Stomach (tissue), 9 donors: Measurements from ENCODE around the gene FNBP1. TPM values are rescaled to one million over a fixed set of nuclear protein-coding genes. Genes with fewer than 3 reads are reported as not detected.
A peak's percentile ranks its signal among the peaks of the same experiment; 100 is the strongest.
"Not testable (repeated sequence)": the region's sequence is repeated elsewhere in the genome, so short reads cannot be mapped to it uniquely, and the experiment has no call there.

Experiments used
- DNase-seq, 2 donors: peaks; one replicate each; pipeline versions ENCODE4 v3.0.0 to v3.0.0-alpha.2; 2013 to 2019
- H3K27ac ChIP-seq, 5 donors: fragments of 200-600 bp in 4 of 5; sonication (generic) in 4 of 5; one replicate each; pipeline ENCODE4 v1.5.1; 2013 to 2019; ENCODE audit warnings: mild to moderate bottlenecking in 1 of 5, moderate library complexity in 1 of 5
- H3K27me3 ChIP-seq, 3 donors: fragments of 200-600 bp; sonication (generic); one replicate each; pipeline ENCODE4 v1.5.1; 2017 to 2019; ENCODE audit warnings: mixed run types in 1 of 3
- H3K36me3 ChIP-seq, 4 donors: fragments of 200-600 bp; sonication (generic); 1 replicate in 3 of 4; 2 replicates in 1 of 4; pipeline ENCODE4 v1.5.1; 2016 to 2019
- H3K4me1 ChIP-seq, 4 donors: fragments of 200-600 bp; sonication (generic); one replicate each; pipeline ENCODE4 v1.5.1; 2016 to 2019
- H3K4me3 ChIP-seq, 4 donors: fragments of 200-600 bp; sonication (generic) in 3 of 4; one replicate each; pipeline ENCODE4 v1.5.1; 2016 to 2019; ENCODE audit warnings: mild to moderate bottlenecking in 1 of 4
- H3K9me3 ChIP-seq, 4 donors: fragments of 200-600 bp; sonication (generic); one replicate each; pipeline ENCODE4 v1.5.1; 2016 to 2019
- EP300 ChIP-seq: sonication (generic); formaldehyde crosslinking; IDR thresholded peaks from one replicate; pipeline ENCODE4 v1.6.1; 2017; ENCODE audit warnings: antibody characterized with exemption
- POLR2A ChIP-seq, 4 donors: fragments of 450-650 bp; IDR thresholded peaks; one replicate each; pipeline ENCODE4 v1.6.1; 2016; ENCODE audit warnings: antibody characterized with exemption in 4 of 4, control low read depth in 2 of 4, mild to moderate bottlenecking in 1 of 4, moderate library complexity in 1 of 4
- POLR2AphosphoS5 ChIP-seq, 3 donors: sonication (generic); formaldehyde crosslinking; IDR thresholded peaks; one replicate each; pipeline ENCODE4 v1.6.1; 2016; ENCODE audit warnings: antibody characterized with exemption in 3 of 3
- WGBS, 5 donors: extraction: QIAGEN DNeasy Blood & Tissue Kit in 3 of 5; methylation state at CpG; one replicate each; pipeline versions ENCODE4 v1.1.5 to v1.1.7; 2013 to 2018; 5-methylcytosine and 5-hydroxymethylcytosine counted together
- intact Hi-C: fragments of 100-400 bp; cut with DNase I; formaldehyde crosslinking; loops from one replicate; pipeline ENCODE4 v1.15.1; 2023; ENCODE audit warnings: low total_unique reads
- polyA plus RNA-seq, 3 donors: library from polyadenylated mRNA; stranded (reverse); fragments of 200-250 nt; gene quantifications; one replicate each; pipeline ENCODE4 v1.2.3, GENCODE V29; 2013
- total RNA-seq, 5 donors: library from RNA; depleted of rRNA; stranded (reverse); fragments of >200 nt; gene quantifications; one replicate each; pipeline versions ENCODE4 v1.1.0 to v1.2.3, GENCODE V29; 2014 to 2016
- TF ChIP-seq, protein P1 (sequence below), 7 experiments: fragments of 450-650 bp in 4 of 7; fragments of 200-600 bp in 3 of 7; sonication (generic) in 3 of 7; IDR thresholded peaks; one replicate each; pipeline ENCODE4 v1.5.1; 2016 to 2019; ENCODE audit warnings: antibody characterized with exemption in 7 of 7, control low read depth in 2 of 7, mild to moderate bottlenecking in 1 of 7
- donor health status: healthy with polysubstance abuse.
- donor health status: Bipolar disorder and iron deficiency.
- donor health status: healthy.

Gene FNBP1
- total and polyA plus RNA-seq, 8 donors: 9.0 to 129 (median 57.3) TPM

GRCh38 chr9:130008538-130008937 is 34.5 kb downstream of the FNBP1 start:
- Histone ChIP-seq H3K9me3 (no peaks in the 10 kb centered on the region), H3K27me3 (no peaks in the 10 kb centered on the region), H3K4me1 (peaks cover 0 to 48% (median 23%) of the 10 kb centered on the region in 4 donors), H3K4me3 (no peak overlapping the region), H3K27ac (peak overlapping the region in 3 of 5 donors; percentile 28 to 67 (median 60)), H3K36me3 (peaks cover 0 to 6% (median 0%) of the 10 kb centered on the region in 4 donors)
- DNase-seq: no peak
- intact Hi-C loops: no loop called here
- TF ChIP-seq POLR2AphosphoS5 (IDR thresholded peaks at IDR 0.05) (no peak), POLR2A (IDR thresholded peaks at IDR 0.05) (no peak), EP300 (no peak)
- TF ChIP-seq, protein P1, sequence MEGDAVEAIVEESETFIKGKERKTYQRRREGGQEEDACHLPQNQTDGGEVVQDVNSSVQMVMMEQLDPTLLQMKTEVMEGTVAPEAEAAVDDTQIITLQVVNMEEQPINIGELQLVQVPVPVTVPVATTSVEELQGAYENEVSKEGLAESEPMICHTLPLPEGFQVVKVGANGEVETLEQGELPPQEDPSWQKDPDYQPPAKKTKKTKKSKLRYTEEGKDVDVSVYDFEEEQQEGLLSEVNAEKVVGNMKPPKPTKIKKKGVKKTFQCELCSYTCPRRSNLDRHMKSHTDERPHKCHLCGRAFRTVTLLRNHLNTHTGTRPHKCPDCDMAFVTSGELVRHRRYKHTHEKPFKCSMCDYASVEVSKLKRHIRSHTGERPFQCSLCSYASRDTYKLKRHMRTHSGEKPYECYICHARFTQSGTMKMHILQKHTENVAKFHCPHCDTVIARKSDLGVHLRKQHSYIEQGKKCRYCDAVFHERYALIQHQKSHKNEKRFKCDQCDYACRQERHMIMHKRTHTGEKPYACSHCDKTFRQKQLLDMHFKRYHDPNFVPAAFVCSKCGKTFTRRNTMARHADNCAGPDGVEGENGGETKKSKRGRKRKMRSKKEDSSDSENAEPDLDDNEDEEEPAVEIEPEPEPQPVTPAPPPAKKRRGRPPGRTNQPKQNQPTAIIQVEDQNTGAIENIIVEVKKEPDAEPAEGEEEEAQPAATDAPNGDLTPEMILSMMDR (IDR thresholded peaks at IDR 0.05): no peak
- 49 to 57% (median 52%) methylated on average over 5 of the region's 5 CpGs for WGBS, 5 donors

GRCh38 chr9:130006952-130007351 is 36.0 kb downstream of the FNBP1 start:
- intact Hi-C loops: not testable (repeated sequence)
- peaks cover 0 to 52% (median 23%) of the 10 kb centered on the region in 4 donors for H3K4me1 ChIP-seq

GRCh38 chr9:130003943-130004552 is 38.9 kb downstream of the FNBP1 start:
- H3K9me3 ChIP-seq: no peaks in the 10 kb centered on the region
- H3K4me3 ChIP-seq: no peak overlapping the region
- peak overlapping the region in 2 of 5 donors; percentile 21 to 30 for H3K27ac ChIP-seq
- 73 to 93% (median 81%) methylated on average over 8 of the region's 8 CpGs for WGBS, 5 donors
- H3K36me3 ChIP-seq: peaks cover 0 to 6% (median 0%) of the 10 kb centered on the region in 4 donors
- DNase-seq: no peak
- H3K4me1 ChIP-seq: peaks cover 0 to 55% (median 25%) of the 10 kb centered on the region in 4 donors
- TF ChIP-seq POLR2AphosphoS5 (IDR thresholded peaks at IDR 0.05) (no peak), POLR2A (IDR thresholded peaks at IDR 0.05) (no peak), EP300 (no peak)
- TF ChIP-seq, protein P1 (IDR thresholded peaks at IDR 0.05): no peak
- H3K27me3 ChIP-seq: no peaks in the 10 kb centered on the region
- intact Hi-C loops: no loop called here

More at GRCh38 chr9:130006952-130007351, 36.0 kb downstream of the FNBP1 start:
- not testable (repeated sequence) for H3K36me3 ChIP-seq, H3K9me3 ChIP-seq, DNase-seq, H3K4me3 ChIP-seq, H3K27me3 ChIP-seq
- WGBS, 5 donors: 84 to 93% (median 91%) methylated on average over 6 of the region's 6 CpGs
- peak overlapping the region in 3 of 5 donors; percentile 33 to 67 (median 60) for H3K27ac ChIP-seq

GRCh38 chr9:130002320-130002719 is 40.7 kb downstream of the FNBP1 start:
- H3K27me3 ChIP-seq: no peaks in the 10 kb centered on the region
- no peak overlapping the region for H3K27ac ChIP-seq
- DNase-seq: no peak
- TF ChIP-seq POLR2AphosphoS5 (IDR thresholded peaks at IDR 0.05): no peak
- no peak for TF ChIP-seq EP300
- TF ChIP-seq, protein P1 (IDR thresholded peaks at IDR 0.05): no peak
- TF ChIP-seq POLR2A (IDR thresholded peaks at IDR 0.05): no peak
- peaks cover 0 to 6% (median 0%) of the 10 kb centered on the region in 4 donors for H3K36me3 ChIP-seq
- WGBS, 5 donors: 82 to 92% (median 85%) methylated on average over 5 of the region's 5 CpGs
- H3K9me3 ChIP-seq: no peaks in the 10 kb centered on the region
- intact Hi-C loops: no loop called here
- peaks cover 4 to 60% (median 31%) of the 10 kb centered on the region in 4 donors for H3K4me1 ChIP-seq
- H3K4me3 ChIP-seq: no peak overlapping the region

GRCh38 chr9:130001190-130001589 is 41.8 kb downstream of the FNBP1 start:
- TF ChIP-seq, protein P1 (IDR thresholded peaks at IDR 0.05): no peak
- TF ChIP-seq POLR2A (IDR thresholded peaks at IDR 0.05) (no peak), EP300 (no peak), POLR2AphosphoS5 (IDR thresholded peaks at IDR 0.05) (no peak)
- no peaks in the 10 kb centered on the region for H3K27me3 ChIP-seq
- peak overlapping the region in 1 of 5 donors; percentile 46 for H3K27ac ChIP-seq
- DNase-seq: no peak
- no peak overlapping the region for H3K4me3 ChIP-seq
- intact Hi-C loops: no loop called here
- no peaks in the 10 kb centered on the region for H3K9me3 ChIP-seq
- peaks cover 7 to 65% (median 31%) of the 10 kb centered on the region in 4 donors for H3K4me1 ChIP-seq
- WGBS, 5 donors: 69 to 80% (median 76%) methylated on average over 7 of the region's 7 CpGs
- peaks cover 0 to 2% (median 0%) of the 10 kb centered on the region in 4 donors for H3K36me3 ChIP-seq
